NT2/D1 (cell line): ENCODE data around the gene AIG1.

ENCODE experiments used
- DNase-seq: peaks from one replicate; pipeline ENCODE4 v3.0.0-alpha.2; 2011; ENCODE audit warnings: low read depth, low spot score
- H3K27me3 ChIP-seq: 2 replicates; pipeline ENCODE4 v1.6.0; 2011; ENCODE audit warnings: mild to moderate bottlenecking; ENCODE audit not compliant: insufficient read length, insufficient read depth
- H3K36me3 ChIP-seq: 2 replicates; pipeline ENCODE4 v1.6.1; 2011; ENCODE audit warnings: mild to moderate bottlenecking, low read length, mixed read lengths; ENCODE audit not compliant: insufficient read depth, insufficient read length
- H3K4me1 ChIP-seq: 2 replicates; pipeline ENCODE4 v1.5.1; 2011; ENCODE audit not compliant: insufficient read depth, insufficient read length
- H3K4me3 ChIP-seq: 2 replicates; pipeline ENCODE4 v1.5.1; 2011; ENCODE audit warnings: low read depth; ENCODE audit not compliant: insufficient read length
- H3K9ac ChIP-seq: 2 replicates; pipeline ENCODE4 v1.6.0; 2011; ENCODE audit warnings: low read depth; ENCODE audit not compliant: insufficient read length
- H3K9me3 ChIP-seq: 2 replicates; pipeline ENCODE4 v1.5.1; 2011; ENCODE audit warnings: mild to moderate bottlenecking, low read length; ENCODE audit not compliant: insufficient read depth
- SUZ12 ChIP-seq: IDR thresholded peaks from 2 replicates; pipeline ENCODE4 v1.6.1; 2011; ENCODE audit not compliant: insufficient read length, insufficient read depth; ENCODE audit errors: extremely low read depth
- YY1 ChIP-seq: IDR thresholded peaks from 2 replicates; pipeline ENCODE4 v1.6.1; 2011; ENCODE audit not compliant: insufficient read length, insufficient read depth
- ZNF274 ChIP-seq: IDR thresholded peaks from 2 replicates; pipeline ENCODE4 v1.6.1; 2011; ENCODE audit warnings: mild to moderate bottlenecking, low read depth, low read length

AIG1 gene

GRCh38 chr6:143322386-143322785 is 261.7 kb downstream of the AIG1 start:
- Histone ChIP-seq H3K27me3 (no peaks in the 10 kb centered on the region), H3K4me3 (no peak overlapping the region), H3K36me3 (no peaks in the 10 kb centered on the region), H3K9me3 (no peaks in the 10 kb centered on the region), H3K4me1 (no peaks in the 10 kb centered on the region), H3K9ac (no peak overlapping the region)
- no peak for TF ChIP-seq YY1
- TF ChIP-seq ZNF274, result no peak
- TF ChIP-seq SUZ12, result no peak
- no peak for DNase-seq

- H3K27me3 ChIP-seq, result no peaks in the 10 kb centered on the region
- H3K4me3 ChIP-seq, result no peak overlapping the region
- H3K9ac ChIP-seq, result no peak overlapping the region
- H3K9me3 ChIP-seq, result no peaks in the 10 kb centered on the region
- H3K36me3 ChIP-seq, result no peaks in the 10 kb centered on the region
- no peak for DNase-seq
- no peaks in the 10 kb centered on the region for H3K4me1 ChIP-seq
- TF ChIP-seq SUZ12 (no peak), YY1 (no peak), ZNF274 (no peak)
These were observed 263.2 kb downstream of the AIG1 start for GRCh38 chr6:143323729-143324470.

GRCh38 chr6:143325379-143326140 is 264.9 kb downstream of the AIG1 start:
- H3K4me1 ChIP-seq, result no peaks in the 10 kb centered on the region
- H3K9me3 ChIP-seq, result no peaks in the 10 kb centered on the region
- no peak for TF ChIP-seq YY1
- TF ChIP-seq SUZ12, result no peak
- TF ChIP-seq ZNF274, result no peak
- H3K9ac ChIP-seq, result no peak overlapping the region
- DNase-seq, result no peak
- no peaks in the 10 kb centered on the region for H3K27me3 ChIP-seq
- no peak overlapping the region for H3K4me3 ChIP-seq
- no peaks in the 10 kb centered on the region for H3K36me3 ChIP-seq

GRCh38 chr6:143328876-143329275 is 268.2 kb downstream of the AIG1 start:
- no peaks in the 10 kb centered on the region for H3K36me3 ChIP-seq
- no peak overlapping the region for H3K9ac ChIP-seq
- no peaks in the 10 kb centered on the region for H3K4me1 ChIP-seq
- H3K9me3 ChIP-seq, result no peaks in the 10 kb centered on the region
- no peak for DNase-seq
- no peaks in the 10 kb centered on the region for H3K27me3 ChIP-seq
- no peak overlapping the region for H3K4me3 ChIP-seq
- TF ChIP-seq ZNF274, result no peak
- no peak for TF ChIP-seq SUZ12
- no peak for TF ChIP-seq YY1

GRCh38 chr6:143329323-143329722 is 268.6 kb downstream of the AIG1 start:
- no peaks in the 10 kb centered on the region for H3K27me3 ChIP-seq
- H3K9ac ChIP-seq, result no peak overlapping the region
- no peak overlapping the region for H3K4me3 ChIP-seq
- no peaks in the 10 kb centered on the region for H3K36me3 ChIP-seq
- H3K4me1 ChIP-seq, result no peaks in the 10 kb centered on the region
- DNase-seq, result no peak
- TF ChIP-seq SUZ12, result no peak
- no peak for TF ChIP-seq YY1
- TF ChIP-seq ZNF274, result no peak
- H3K9me3 ChIP-seq, result no peaks in the 10 kb centered on the region

- no peak for DNase-seq
- Histone ChIP-seq H3K4me1 (no peaks in the 10 kb centered on the region), H3K36me3 (no peaks in the 10 kb centered on the region), H3K4me3 (no peak overlapping the region), H3K27me3 (no peaks in the 10 kb centered on the region), H3K9me3 (no peaks in the 10 kb centered on the region), H3K9ac (no peak overlapping the region)
- no peak for TF ChIP-seq YY1
- TF ChIP-seq SUZ12, result no peak
- no peak for TF ChIP-seq ZNF274
These were observed 270.7 kb downstream of the AIG1 start for GRCh38 chr6:143331362-143331761.

- Histone ChIP-seq H3K4me1 (peaks cover 4% of the 10 kb centered on the region), H3K27me3 (no peaks in the 10 kb centered on the region), H3K9me3 (no peaks in the 10 kb centered on the region), H3K4me3 (no peak overlapping the region), H3K9ac (no peak overlapping the region), H3K36me3 (no peaks in the 10 kb centered on the region)
- no peak for DNase-seq
- no peak for TF ChIP-seq YY1
- no peak for TF ChIP-seq ZNF274
- TF ChIP-seq SUZ12, result no peak
These were observed 271.6 kb downstream of the AIG1 start for GRCh38 chr6:143332153-143332845.
